Measurements from ENCODE around the gene DACH1. TPM values are rescaled to one million over a fixed set of nuclear protein-coding genes. Genes with fewer than 3 reads are reported as not detected.

DACH1 gene
- polyA plus RNA-seq, 3 donors = 0.03 to 0.69 (median 0.26) TPM

GRCh38 chr13:71493189-71493588 is 373.8 kb downstream of the DACH1 start:
- Histone ChIP-seq H3K4me1 (ENCODE audit: control insufficient read depth in 1 of 2, insufficient read depth in 2 of 2, low read length in 2 of 2) (no peaks in the 10 kb centered on the region), H3K36me3 (replicated peaks in 1 of 2; ENCODE audit: control insufficient read depth in 1 of 2, insufficient read depth in 2 of 2, low read length in 2 of 2) (no peaks in the 10 kb centered on the region), H2AFZ (ENCODE audit: insufficient read depth, low read depth, low read length, poor library complexity, severe bottlenecking) (no peak overlapping the region), H3K27me3 (ENCODE audit: control insufficient read depth in 2 of 2, insufficient read depth in 2 of 2, low read length in 2 of 2) (no peaks in the 10 kb centered on the region), H3K79me2 (ENCODE audit: insufficient read depth, low read length) (no peaks in the 10 kb centered on the region), H3K4me2 (replicated peaks; ENCODE audit: extremely low read depth, low read length, poor library complexity, severe bottlenecking) (no peak overlapping the region), H3K27ac (ENCODE audit: low read depth in 1 of 2, low read length in 2 of 2) (no peak overlapping the region), H4K20me1 (ENCODE audit: insufficient read depth, low read length) (no peaks in the 10 kb centered on the region), H3K4me3 (replicated peaks in 1 of 3; ENCODE audit: low read depth in 2 of 3, low read length in 3 of 3) (no peak overlapping the region), H3K9ac (ENCODE audit: insufficient read depth, low read length, poor library complexity, severe bottlenecking) (no peak overlapping the region), H3K9me3 (replicated peaks in 1 of 2; ENCODE audit: control insufficient read depth in 1 of 2, insufficient read depth in 1 of 2, low read length in 2 of 2) (no peaks in the 10 kb centered on the region)
- Mint-ChIP-seq H3K27ac (no peak overlapping the region), H3K4me1 (peaks cover 3% of the 10 kb centered on the region), H3K27me3 (ENCODE audit: low read depth in 3 of 3) (peaks cover 0 to 2% (median 0%) of the 10 kb centered on the region in 3 donors), H3K36me3 (peaks cover 0 to 6% of the 10 kb centered on the region in 2 donors), H3K4me3 (no peak overlapping the region), H3K9me3 (peaks cover 0 to 3% (median 0%) of the 10 kb centered on the region in 7 donors)
- 93% methylated on average over 2 of the region's 2 CpGs for WGBS (ENCODE audit: insufficient coverage)
- DNase-seq = no peak
- no peak for TF ChIP-seq CTCF (IDR thresholded peaks at IDR 0.05)
- intact Hi-C loops (cut with micrococcal nuclease) = no loop called here

- H3K9me3 ChIP-seq (replicated peaks in 1 of 2; ENCODE audit: control insufficient read depth in 1 of 2, insufficient read depth in 1 of 2, low read length in 2 of 2) = no peaks in the 10 kb centered on the region
- no peak overlapping the region for H3K4me2 ChIP-seq (replicated peaks; ENCODE audit: extremely low read depth, low read length, poor library complexity, severe bottlenecking)
- Mint-ChIP-seq H3K4me3 (no peak overlapping the region), H3K27ac (no peak overlapping the region), H3K4me1 (peaks cover 3% of the 10 kb centered on the region), H3K27me3 (ENCODE audit: low read depth in 3 of 3) (peaks cover 0 to 2% (median 0%) of the 10 kb centered on the region in 3 donors), H3K9me3 (peaks cover 0 to 3% (median 0%) of the 10 kb centered on the region in 7 donors), H3K36me3 (peaks cover 0 to 8% of the 10 kb centered on the region in 2 donors)
- H3K27ac ChIP-seq (ENCODE audit: low read depth in 1 of 2, low read length in 2 of 2) = no peak overlapping the region
- H3K4me3 ChIP-seq (replicated peaks in 1 of 3; ENCODE audit: low read depth in 2 of 3, low read length in 3 of 3) = no peak overlapping the region
- H3K9ac ChIP-seq (ENCODE audit: insufficient read depth, low read length, poor library complexity, severe bottlenecking) = no peak overlapping the region
- no peak for TF ChIP-seq CTCF (IDR thresholded peaks at IDR 0.05)
- peaks cover 2 to 3% of the 10 kb centered on the region in 2 donors for H3K36me3 ChIP-seq (replicated peaks in 1 of 2; ENCODE audit: control insufficient read depth in 1 of 2, insufficient read depth in 2 of 2, low read length in 2 of 2)
- H3K79me2 ChIP-seq (ENCODE audit: insufficient read depth, low read length) = no peaks in the 10 kb centered on the region
- no peaks in the 10 kb centered on the region for H3K4me1 ChIP-seq (ENCODE audit: control insufficient read depth in 1 of 2, insufficient read depth in 2 of 2, low read length in 2 of 2)
- DNase-seq = no peak
- intact Hi-C loops (cut with micrococcal nuclease) = no loop called here
- no peak overlapping the region for H2AFZ ChIP-seq (ENCODE audit: insufficient read depth, low read depth, low read length, poor library complexity, severe bottlenecking)
- no peaks in the 10 kb centered on the region for H3K27me3 ChIP-seq (ENCODE audit: control insufficient read depth in 2 of 2, insufficient read depth in 2 of 2, low read length in 2 of 2)
- no peaks in the 10 kb centered on the region for H4K20me1 ChIP-seq (ENCODE audit: insufficient read depth, low read length)
These were observed 374.6 kb downstream of the DACH1 start for GRCh38 chr13:71492346-71492871.

Measured in CD14-positive monocyte (primary cell).